Gastrocnemius medialis (tissue), 4 donors: Measurements from ENCODE around the gene CATSPER4. TPM values are rescaled to one million over a fixed set of nuclear protein-coding genes. Genes with fewer than 3 reads are reported as not detected.
A peak's percentile ranks its signal among the peaks of the same experiment; 100 is the strongest.

Experiments
- ATAC-seq, 2 donors: fragments of 150-250 bp; one replicate each; pipeline ENCODE4 v1.9.1; 2016
- DNase-seq, 2 donors: peaks; one replicate each; pipeline ENCODE4 v3.0.0-alpha.2; 2019
- H3K27ac ChIP-seq, 4 donors: fragments of 200-600 bp; sonication (generic); 1 replicate in 1 of 4; 2 replicates in 3 of 4; pipeline ENCODE4 v1.5.1; 2016 to 2018; ENCODE audit warnings: mild to moderate bottlenecking in 2 of 4, moderate library complexity in 1 of 4
- H3K27me3 ChIP-seq, 3 donors: fragments of 200-600 bp; sonication (generic) in 2 of 3; 1 replicate in 1 of 3; 2 replicates in 2 of 3; pipeline versions ENCODE4 v1.5.1 to v1.6.0; 2016 to 2019; ENCODE audit warnings: mild to moderate bottlenecking in 1 of 3, moderate library complexity in 1 of 3
- H3K36me3 ChIP-seq, 2 donors: fragments of 200-600 bp; sonication (generic) in 1 of 2; one replicate each; pipeline ENCODE4 v1.5.1; 2017 to 2018
- H3K4me1 ChIP-seq, 2 donors: fragments of 200-600 bp; sonication (generic) in 1 of 2; one replicate each; pipeline ENCODE4 v1.5.1; 2016 to 2017; ENCODE audit warnings: mild to moderate bottlenecking in 2 of 2
- H3K4me3 ChIP-seq, 4 donors: fragments of 200-600 bp; sonication (generic) in 3 of 4; 1 replicate in 1 of 4; 2 replicates in 3 of 4; pipeline ENCODE4 v1.5.1; 2016 to 2019; ENCODE audit warnings: mild to moderate bottlenecking in 2 of 4
- H3K9me3 ChIP-seq, 3 donors: fragments of 200-600 bp; sonication (generic) in 2 of 3; 1 replicate in 1 of 3; 2 replicates in 2 of 3; pipeline ENCODE4 v1.5.1; 2016 to 2019
- POLR2A ChIP-seq, 2 donors: fragments of 450-650 bp; IDR thresholded peaks; one replicate each; pipeline ENCODE4 v1.6.1; 2017; ENCODE audit warnings: antibody characterized with exemption in 2 of 2, mild to moderate bottlenecking in 2 of 2, moderate library complexity in 2 of 2
- in situ Hi-C, 4 donors: fragments of 200-750 bp; cut with MboI; loops; one replicate each; pipeline versions ENCODE4 v1.15.0 to v1.8.0; 2017; ENCODE audit warnings: low sequenced_read_pairs in 4 of 4
- intact Hi-C: fragments of 100-400 bp; cut with DNase I; formaldehyde crosslinking; loops from one replicate; pipeline ENCODE4 v1.15.1; 2023; ENCODE audit warnings: low total_unique reads
- total RNA-seq, 4 donors: library from RNA; depleted of rRNA; stranded (reverse); fragments of >200 nt; gene quantifications; one replicate each; pipeline versions ENCODE4 v1.1.0 to v1.2.3, GENCODE V29; 2016
- TF ChIP-seq, protein P1 (sequence below), 5 experiments: fragments of 450-650 bp in 3 of 5; fragments of 200-600 bp in 2 of 5; sonication (generic) in 2 of 5; IDR thresholded peaks in 4 of 5; conservative IDR thresholded peaks in 1 of 5; 1 replicate in 4 of 5; 2 replicates in 1 of 5; pipeline ENCODE4 v1.5.1; 2016 to 2019; ENCODE audit warnings: antibody characterized with exemption in 5 of 5, mild to moderate bottlenecking in 3 of 5, moderate library complexity in 3 of 5

Gene CATSPER4
- total RNA-seq, 4 donors from 2014 or later: not detected

DNA sequence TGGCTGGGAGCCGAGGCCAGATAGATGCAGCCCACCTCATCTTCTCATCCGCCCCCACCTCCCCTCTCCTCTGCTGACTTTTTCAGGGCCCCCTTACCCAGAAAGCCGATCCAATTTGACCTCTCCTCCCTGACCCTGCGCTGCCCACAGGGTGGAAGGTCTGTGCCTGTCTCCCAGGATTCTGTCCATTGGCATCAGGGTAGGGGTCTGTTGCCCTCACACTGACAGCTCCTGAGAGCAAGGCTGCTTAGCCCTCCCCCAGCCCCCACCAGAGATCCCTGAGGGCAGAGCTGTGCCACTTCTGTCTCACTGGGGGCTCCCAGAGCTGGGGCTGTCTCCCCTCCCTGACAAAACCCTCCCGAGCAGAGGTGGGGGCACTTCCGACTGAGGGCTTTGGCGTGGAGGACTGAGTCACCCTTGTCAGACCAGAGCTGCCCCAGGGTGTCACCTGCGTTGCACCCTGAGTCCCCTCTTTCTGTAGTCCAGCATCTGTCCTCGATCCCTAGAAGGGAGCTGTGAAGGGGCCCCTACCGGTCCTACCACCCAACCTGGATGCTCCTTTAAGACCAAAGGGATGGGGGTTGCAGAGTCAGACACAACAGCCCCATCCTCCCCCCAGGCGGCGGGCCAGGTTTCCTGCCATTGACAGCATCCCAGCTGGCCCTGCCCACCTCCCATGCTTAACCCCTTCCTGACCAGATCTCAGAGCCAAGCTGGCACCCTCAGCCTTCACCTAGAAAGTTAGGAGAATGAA, 33.9 kb upstream of the CATSPER4 start:
- no peak for ATAC-seq
- Histone ChIP-seq H3K4me3 (peak overlapping the region in 3 of 4 donors; percentile 12 to 39 (median 25)), H3K36me3 (no peaks in the 10 kb centered on the region), H3K4me1 (peaks cover 7 to 11% of the 10 kb centered on the region in 2 donors), H3K27ac (peak overlapping the region; percentile 32 to 81 (median 57)), H3K9me3 (no peaks in the 10 kb centered on the region), H3K27me3 (no peaks in the 10 kb centered on the region)
- DNase-seq: peak in 1 of 2 donors; percentile 9
- in situ Hi-C loops: loop anchor here in 1 of 4 donors (25.0 kb wide), 2 partner anchors 119 to 269 kb away; partner anchors contain the start of genes PAQR7 and SLC30A2
- no peak for TF ChIP-seq POLR2A (IDR thresholded peaks at IDR 0.05)
- intact Hi-C loops: no loop called here

GRCh38 chr1:26158271-26158907, 32.0 kb upstream of the CATSPER4 start:
- peaks cover 7 to 11% of the 10 kb centered on the region in 2 donors for H3K4me1 ChIP-seq
- DNase-seq: peak in 1 of 2 donors; percentile 6
- peak overlapping the region; percentile 3 to 81 (median 63) for H3K27ac ChIP-seq
- ATAC-seq: no peak
- no peaks in the 10 kb centered on the region for H3K27me3 ChIP-seq
- no peaks in the 10 kb centered on the region for H3K9me3 ChIP-seq
- intact Hi-C loops (no loop called here), in situ Hi-C loops (loop anchor here in 1 of 4 donors (25.0 kb wide), 2 partner anchors 121 to 271 kb away; partner anchors contain the start of genes PAQR7 and SLC30A2)
- H3K4me3 ChIP-seq: peak overlapping the region in 3 of 4 donors; percentile 6 to 65 (median 57)
- no peaks in the 10 kb centered on the region for H3K36me3 ChIP-seq
- TF ChIP-seq POLR2A (IDR thresholded peaks at IDR 0.05): no peak
- TF ChIP-seq, protein P1, sequence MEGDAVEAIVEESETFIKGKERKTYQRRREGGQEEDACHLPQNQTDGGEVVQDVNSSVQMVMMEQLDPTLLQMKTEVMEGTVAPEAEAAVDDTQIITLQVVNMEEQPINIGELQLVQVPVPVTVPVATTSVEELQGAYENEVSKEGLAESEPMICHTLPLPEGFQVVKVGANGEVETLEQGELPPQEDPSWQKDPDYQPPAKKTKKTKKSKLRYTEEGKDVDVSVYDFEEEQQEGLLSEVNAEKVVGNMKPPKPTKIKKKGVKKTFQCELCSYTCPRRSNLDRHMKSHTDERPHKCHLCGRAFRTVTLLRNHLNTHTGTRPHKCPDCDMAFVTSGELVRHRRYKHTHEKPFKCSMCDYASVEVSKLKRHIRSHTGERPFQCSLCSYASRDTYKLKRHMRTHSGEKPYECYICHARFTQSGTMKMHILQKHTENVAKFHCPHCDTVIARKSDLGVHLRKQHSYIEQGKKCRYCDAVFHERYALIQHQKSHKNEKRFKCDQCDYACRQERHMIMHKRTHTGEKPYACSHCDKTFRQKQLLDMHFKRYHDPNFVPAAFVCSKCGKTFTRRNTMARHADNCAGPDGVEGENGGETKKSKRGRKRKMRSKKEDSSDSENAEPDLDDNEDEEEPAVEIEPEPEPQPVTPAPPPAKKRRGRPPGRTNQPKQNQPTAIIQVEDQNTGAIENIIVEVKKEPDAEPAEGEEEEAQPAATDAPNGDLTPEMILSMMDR (IDR thresholded peaks at IDR 0.05 in 4 of 5, conservative IDR thresholded peaks at IDR 0.05 in 1 of 5): no peak

DNA sequence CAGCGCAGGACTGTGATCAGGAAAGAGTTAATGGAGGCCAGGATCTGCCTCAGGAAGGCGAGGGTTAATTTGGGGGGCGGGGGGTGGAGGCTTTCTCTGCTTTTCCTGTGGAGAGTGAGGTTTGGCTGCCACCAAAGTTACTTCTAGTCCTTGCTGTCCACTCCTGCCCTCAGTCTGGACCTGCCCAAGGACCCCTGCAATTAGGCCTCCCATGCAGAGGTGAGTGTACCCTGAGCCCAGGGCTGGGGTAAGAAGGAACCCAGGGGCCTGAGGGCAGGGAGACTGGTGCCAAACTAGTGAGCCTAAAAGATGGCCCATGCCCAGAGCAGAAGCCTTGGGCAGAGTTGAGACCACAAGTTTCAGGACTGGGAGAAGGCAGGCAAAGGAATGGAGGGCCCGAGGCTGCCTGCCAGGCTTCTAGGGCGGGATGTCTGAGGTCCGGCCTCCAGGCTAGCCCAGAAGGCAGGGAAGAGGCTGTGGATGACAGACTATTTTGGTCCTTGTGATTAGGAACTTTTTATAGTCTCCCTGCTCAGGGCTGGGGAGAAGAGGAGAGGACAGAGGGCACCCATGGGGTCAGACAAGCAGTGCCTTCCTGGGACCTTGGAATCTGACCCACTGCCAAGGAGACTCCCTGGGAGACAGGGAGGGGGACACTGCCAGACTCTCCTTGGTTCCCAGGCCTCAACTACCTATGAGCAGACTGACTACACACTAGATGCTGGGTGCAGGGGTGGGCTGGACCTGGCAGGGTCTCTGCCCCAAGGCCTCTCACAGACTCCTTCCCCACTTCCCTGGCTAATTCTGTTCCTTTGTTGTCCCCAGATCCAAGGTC, 31.3 kb upstream of the CATSPER4 start, which contains the start of gene FAM110D:
Gene FAM110D, plus strand, starts transcription at position 172 of the 835 bp plus-strand sequence. CDS start 2,213 bp downstream, outside the sequence.
- peaks cover 7 to 11% of the 10 kb centered on the region in 2 donors for H3K4me1 ChIP-seq
- peak in 1 of 2 donors; percentile 12 for DNase-seq

GRCh38 chr1:26159743-26160039, 30.7 kb upstream of the CATSPER4 start:
- no peaks in the 10 kb centered on the region for H3K27me3 ChIP-seq

More for the DNA sequence above, 31.3 kb upstream of the CATSPER4 start, which contains the start of gene FAM110D:
- intact Hi-C loops: no loop called here
- peak within 1 kb of the TSS; percentile 32 to 81 (median 63) for H3K27ac ChIP-seq
- in situ Hi-C loops: loop anchor here in 1 of 4 donors (25.0 kb wide), 2 partner anchors 122 to 272 kb away; partner anchors contain the start of genes PAQR7 and SLC30A2
- H3K27me3 ChIP-seq: no peaks in the 10 kb centered on the region
- H3K36me3 ChIP-seq: no peaks in the 10 kb centered on the region
- ATAC-seq: no peak
- H3K9me3 ChIP-seq: no peaks in the 10 kb centered on the region
- H3K4me3 ChIP-seq: peak within 1 kb of the TSS; percentile 6 to 76 (median 61)
- TF ChIP-seq, protein P1 (IDR thresholded peaks at IDR 0.05 in 4 of 5, conservative IDR thresholded peaks at IDR 0.05 in 1 of 5): no peak
- TF ChIP-seq POLR2A (IDR thresholded peaks at IDR 0.05): no peak

More at GRCh38 chr1:26159743-26160039, 30.7 kb upstream of the CATSPER4 start:
- Histone ChIP-seq H3K4me3 (peak overlapping the region; percentile 6 to 76 (median 61)), H3K36me3 (no peaks in the 10 kb centered on the region), H3K9me3 (no peaks in the 10 kb centered on the region), H3K4me1 (peaks cover 7 to 14% of the 10 kb centered on the region in 2 donors), H3K27ac (peak overlapping the region in 3 of 4 donors; percentile 61 to 81 (median 65))
- no peak for ATAC-seq
- DNase-seq: no peak
- in situ Hi-C loops (loop anchor here in 1 of 4 donors (25.0 kb wide), 2 partner anchors 122 to 272 kb away; partner anchors contain the start of genes PAQR7 and SLC30A2), intact Hi-C loops (loop anchor here (2.0 to 5.0 kb wide), 2 partner anchors 49 to 122 kb away; partner anchors contain the start of gene PDIK1L)
- no peak for TF ChIP-seq POLR2A (IDR thresholded peaks at IDR 0.05)
- TF ChIP-seq, protein P1 (IDR thresholded peaks at IDR 0.05 in 4 of 5, conservative IDR thresholded peaks at IDR 0.05 in 1 of 5): no peak
